PC-3 (cell line): Measurements from ENCODE around the gene PRPF40B. TPM values are rescaled to one million over a fixed set of nuclear protein-coding genes. Genes with fewer than 3 reads are reported as not detected.
A peak's percentile ranks its signal among the peaks of the same experiment; 100 is the strongest.

Experiments
- ATAC-seq: fragments of 200-7000 bp; cut with Tn5 transposase; 2 replicates; pipeline ENCODE4 v1.9.1; 2020; ENCODE audit warnings: mild to moderate bottlenecking, moderate library complexity
- BruUV-seq: library from RNA; stranded (reverse); fragments of 400-500 nt; replicated peaks from 2 replicates; lab custom pipeline; 2021; lab: Mats Ljungman, UMichigan
- CTCF ChIA-PET: fragments of 300-600 bp; sonication (Branson Sonifier 250); formaldehyde crosslinking; loops from one replicate; lab custom pipeline; 2022; ENCODE audit warnings: antibody characterized with exemption; lab: Charles Lee
- POLR2A ChIA-PET: fragments of 300-600 bp; sonication (Branson Sonifier 250); formaldehyde crosslinking; loops from one replicate; lab custom pipeline; 2022; ENCODE audit warnings: antibody characterized with exemption; ENCODE audit not compliant: unreplicated experiment; lab: Charles Lee
- DNase-seq: peaks from one replicate; pipeline ENCODE4 v3.0.0-alpha.2; 2015
- H2AFZ ChIP-seq: fragments of 300-600 bp; sonication (generic); 2 replicates; pipeline ENCODE4 v1.6.0; 2016; ENCODE audit warnings: antibody characterized with exemption, low read length
- H3F3A ChIP-seq: fragments of 300-600 bp; sonication (generic); one replicate; pipeline ENCODE4 v1.6.0; 2017; ENCODE audit warnings: antibody characterized with exemption, low read length, control low read depth, mild to moderate bottlenecking; ENCODE audit not compliant: unreplicated experiment
- H3K27ac ChIP-seq: fragments of 300-600 bp; sonication (generic); 2 replicates; pipeline ENCODE4 v1.5.1; 2016; ENCODE audit warnings: mild to moderate bottlenecking, low read length
- H3K27me3 ChIP-seq: fragments of 300-600 bp; sonication (generic); 2 replicates; pipeline ENCODE4 v1.6.1; 2016; ENCODE audit warnings: low read length, mixed read lengths
- H3K36me3 ChIP-seq: fragments of 300-600 bp; sonication (generic); 2 replicates; pipeline ENCODE4 v1.6.1; 2016; ENCODE audit warnings: low read depth, mixed run types, low read length, mixed read lengths
- H3K4me1 ChIP-seq: fragments of 300-600 bp; sonication (generic); 2 replicates; pipeline ENCODE4 v1.5.1; 2016; ENCODE audit warnings: low read length; ENCODE audit not compliant: insufficient read depth
- H3K4me2 ChIP-seq: fragments of 300-600 bp; sonication (generic); 2 replicates; pipeline ENCODE4 v1.6.0; 2016; ENCODE audit warnings: low read length
- H3K4me3 ChIP-seq: fragments of 300-600 bp; sonication (generic); 2 replicates; pipeline ENCODE4 v1.5.1; 2016; ENCODE audit warnings: mild to moderate bottlenecking, low read length, mixed read lengths
- H3K79me2 ChIP-seq: fragments of 300-600 bp; sonication (generic); 2 replicates; pipeline ENCODE4 v1.6.1; 2017; ENCODE audit warnings: low read length, mixed read lengths
- H3K9ac ChIP-seq: fragments of 300-600 bp; sonication (generic); 2 replicates; pipeline ENCODE4 v1.6.0; 2016; ENCODE audit warnings: mild to moderate bottlenecking, low read length
- H3K9me2 ChIP-seq: fragments of 300-600 bp; sonication (generic); replicated peaks from 2 replicates; pipeline ENCODE4 v1.6.1; 2016; ENCODE audit warnings: mixed run types, low read length, mixed read lengths
- H3K9me3 ChIP-seq: fragments of 300-600 bp; sonication (generic); 2 replicates; pipeline ENCODE4 v1.6.1; 2016; ENCODE audit warnings: low read length, mixed read lengths
- H4K20me1 ChIP-seq: fragments of 300-600 bp; sonication (generic); 2 replicates; pipeline ENCODE4 v1.6.1; 2016; ENCODE audit warnings: low read length, mixed read lengths
- EZH2 ChIP-seq: fragments of 300-600 bp; sonication (generic); IDR thresholded peaks from one replicate; pipeline ENCODE4 v1.6.1; 2017; ENCODE audit warnings: antibody characterized with exemption, mild to moderate bottlenecking, low read length; ENCODE audit not compliant: unreplicated experiment
- EZH2phosphoT487 ChIP-seq: fragments of 300-600 bp; sonication (generic); IDR thresholded peaks from 2 replicates; pipeline ENCODE4 v1.6.1; 2018; ENCODE audit warnings: mild to moderate bottlenecking, antibody characterized with exemption, low read length, borderline replicate concordance
- intact Hi-C: fragments of 100-400 bp; cut with micrococcal nuclease; formaldehyde crosslinking; loops from 2 replicates; pipeline ENCODE4 v1.9.0; 2023
- total RNA-seq: library from RNA; depleted of rRNA; stranded (reverse); fragments of >200 nt; gene quantifications from 2 replicates; pipeline ENCODE4 v1.2.3, GENCODE V29; 2014
- TF ChIP-seq, protein P1 (sequence below): fragments of 300-600 bp; sonication (generic); conservative IDR thresholded peaks from 2 replicates; pipeline ENCODE4 v1.5.1; 2017; ENCODE audit warnings: antibody characterized with exemption, low read depth, mild to moderate bottlenecking, low read length

Gene PRPF40B
- total RNA-seq, 1 experiment from 2014 or later, result 17.7 TPM

DNA sequence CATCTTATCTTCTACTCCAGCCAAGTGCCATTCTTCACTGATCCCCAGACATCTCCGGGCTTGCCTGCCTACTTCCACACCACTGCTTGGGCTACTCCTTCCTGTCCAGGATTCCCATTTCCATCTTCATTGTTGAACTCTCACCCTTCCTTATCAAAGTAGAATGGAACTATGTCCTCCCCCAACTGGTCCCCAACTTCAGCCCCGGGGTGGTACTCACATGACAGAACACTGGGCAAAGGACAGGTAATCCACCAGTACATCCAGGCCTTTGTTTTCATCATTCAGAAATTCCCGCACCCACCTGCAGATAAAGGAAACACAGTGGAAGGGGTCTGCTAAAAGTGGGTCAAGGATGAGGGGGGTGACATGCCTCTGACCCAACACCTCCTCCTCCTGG is 38.4 kb downstream of the PRPF40B start:
- H4K20me1 ChIP-seq, result no peaks in the 10 kb centered on the region
- intact Hi-C loops, result no loop called here
- H3F3A ChIP-seq, result no peaks in the 10 kb centered on the region
- H3K27me3 ChIP-seq, result no peaks in the 10 kb centered on the region
- no TSS peak for BruUV-seq
- no peaks in the 10 kb centered on the region for H3K36me3 ChIP-seq
- no peak overlapping the region for H3K4me3 ChIP-seq
- H3K79me2 ChIP-seq, result no peaks in the 10 kb centered on the region
- H3K9ac ChIP-seq, result no peak overlapping the region
- H3K4me2 ChIP-seq, result no peak overlapping the region
- TF ChIP-seq, protein P1, sequence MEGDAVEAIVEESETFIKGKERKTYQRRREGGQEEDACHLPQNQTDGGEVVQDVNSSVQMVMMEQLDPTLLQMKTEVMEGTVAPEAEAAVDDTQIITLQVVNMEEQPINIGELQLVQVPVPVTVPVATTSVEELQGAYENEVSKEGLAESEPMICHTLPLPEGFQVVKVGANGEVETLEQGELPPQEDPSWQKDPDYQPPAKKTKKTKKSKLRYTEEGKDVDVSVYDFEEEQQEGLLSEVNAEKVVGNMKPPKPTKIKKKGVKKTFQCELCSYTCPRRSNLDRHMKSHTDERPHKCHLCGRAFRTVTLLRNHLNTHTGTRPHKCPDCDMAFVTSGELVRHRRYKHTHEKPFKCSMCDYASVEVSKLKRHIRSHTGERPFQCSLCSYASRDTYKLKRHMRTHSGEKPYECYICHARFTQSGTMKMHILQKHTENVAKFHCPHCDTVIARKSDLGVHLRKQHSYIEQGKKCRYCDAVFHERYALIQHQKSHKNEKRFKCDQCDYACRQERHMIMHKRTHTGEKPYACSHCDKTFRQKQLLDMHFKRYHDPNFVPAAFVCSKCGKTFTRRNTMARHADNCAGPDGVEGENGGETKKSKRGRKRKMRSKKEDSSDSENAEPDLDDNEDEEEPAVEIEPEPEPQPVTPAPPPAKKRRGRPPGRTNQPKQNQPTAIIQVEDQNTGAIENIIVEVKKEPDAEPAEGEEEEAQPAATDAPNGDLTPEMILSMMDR, result no peak
- TF ChIP-seq EZH2 (no peak), EZH2phosphoT487 (no peak)
- DNase-seq (no peak), ATAC-seq (no peak)
- no peak overlapping the region for H3K27ac ChIP-seq
- ChIA-PET POLR2A (no interaction called here), CTCF (no interaction called here)
- H3K9me2 ChIP-seq, result no peaks in the 10 kb centered on the region
- no peak overlapping the region for H2AFZ ChIP-seq
- no peaks in the 10 kb centered on the region for H3K9me3 ChIP-seq
- peaks cover 7% of the 10 kb centered on the region; the same call in 1 of the 2 replicates for H3K4me1 ChIP-seq

DNA sequence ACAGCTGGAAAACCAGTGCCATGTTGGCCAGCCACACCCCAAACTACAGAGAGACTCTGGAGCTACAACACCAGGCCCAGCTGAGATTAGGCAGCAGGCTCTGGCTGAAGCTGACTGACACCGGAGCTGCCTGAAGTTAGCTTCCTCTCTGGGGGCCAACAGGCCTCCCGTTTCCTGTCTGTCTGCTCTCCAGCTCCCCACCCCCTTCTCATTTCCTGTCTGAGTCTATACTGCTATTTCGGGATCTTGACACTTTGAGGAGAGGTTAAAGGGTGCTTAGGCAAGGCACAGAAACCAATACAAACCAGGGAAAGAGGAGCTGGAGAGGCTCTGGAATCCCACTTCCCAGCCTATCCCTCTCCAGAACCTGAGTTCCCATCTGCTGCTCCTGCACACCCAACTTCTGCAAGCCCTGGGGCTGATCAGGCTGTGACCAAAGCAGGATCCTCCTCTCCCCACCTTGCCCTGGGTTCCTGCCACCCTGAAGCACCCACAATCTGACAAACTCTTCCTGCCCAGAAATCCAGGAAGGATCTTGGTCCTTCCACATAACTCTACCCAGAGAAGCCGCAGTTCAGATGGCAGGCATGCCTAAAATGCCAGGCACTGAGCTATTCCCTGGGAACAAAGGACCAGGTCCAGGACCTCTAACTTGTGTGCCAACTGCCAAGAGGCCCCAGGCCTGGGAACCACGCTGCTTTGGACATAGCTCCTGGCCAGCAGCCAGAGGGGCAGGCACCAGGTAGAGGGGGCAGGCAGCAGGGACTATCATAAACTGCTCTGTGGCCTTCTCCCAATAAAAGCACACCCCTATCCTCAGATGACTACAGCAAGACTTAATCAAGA is 39.9 kb downstream of the PRPF40B start:
- BruUV-seq, result no TSS peak
- H3K27me3 ChIP-seq, result no peaks in the 10 kb centered on the region
- ATAC-seq, result peak; percentile 78
- intact Hi-C loops, result no loop called here
- no peaks in the 10 kb centered on the region for H3K9me2 ChIP-seq
- H3K27ac ChIP-seq, result no peak overlapping the region
- DNase-seq, result peak; percentile 44
- H3K9ac ChIP-seq, result no peak overlapping the region
- no peaks in the 10 kb centered on the region for H3K9me3 ChIP-seq
- H3K4me2 ChIP-seq, result no peak overlapping the region
- no peaks in the 10 kb centered on the region for H3K36me3 ChIP-seq
- TF ChIP-seq, protein P1, result no peak
- TF ChIP-seq EZH2, result no peak
- no peak for TF ChIP-seq EZH2phosphoT487
- peaks cover 7% of the 10 kb centered on the region; the same call in 1 of the 2 replicates for H3K4me1 ChIP-seq
- H3K4me3 ChIP-seq, result no peak overlapping the region
- H4K20me1 ChIP-seq, result no peaks in the 10 kb centered on the region
- H3K79me2 ChIP-seq, result no peaks in the 10 kb centered on the region
- peak overlapping the region; percentile 49; the same call in 1 of the 2 replicates for H2AFZ ChIP-seq
- H3F3A ChIP-seq, result no peaks in the 10 kb centered on the region
- ChIA-PET POLR2A (no interaction called here), CTCF (interaction anchor here (0.8 kb wide), 1 partner anchor 393 kb away, joined by 5 read pairs; no protein-coding TSS in a partner anchor)

DNA sequence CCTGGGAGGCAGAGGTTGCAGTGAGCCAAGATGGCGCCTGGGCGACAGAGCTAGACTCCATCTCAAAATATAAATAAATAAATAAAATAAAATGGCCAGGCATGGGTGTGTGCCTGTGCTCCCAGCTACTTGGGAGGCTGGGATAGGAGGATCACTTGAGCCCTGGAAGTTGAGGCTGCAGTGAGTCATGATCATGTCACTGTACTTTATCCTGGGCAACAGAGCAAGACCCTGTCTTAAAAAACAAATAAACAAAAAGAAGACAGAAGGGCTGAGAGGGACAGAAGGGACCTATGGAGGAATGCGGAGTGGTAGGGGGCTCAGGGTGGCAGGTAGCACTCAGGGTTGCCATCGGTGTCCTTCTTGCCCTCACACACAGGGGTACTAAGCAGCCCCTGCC is 40.8 kb downstream of the PRPF40B start:
- intact Hi-C loops, result no loop called here
- Histone ChIP-seq H3K4me2 (no peak overlapping the region), H3K9me3 (no peaks in the 10 kb centered on the region), H3K27ac (no peak overlapping the region), H2AFZ (no peak overlapping the region), H3K9ac (no peak overlapping the region), H3K79me2 (no peaks in the 10 kb centered on the region), H3K27me3 (no peaks in the 10 kb centered on the region), H3K9me2 (no peaks in the 10 kb centered on the region), H3K4me1 (peaks cover 7% of the 10 kb centered on the region; the same call in 1 of the 2 replicates), H3K36me3 (no peaks in the 10 kb centered on the region), H3F3A (no peaks in the 10 kb centered on the region), H4K20me1 (no peaks in the 10 kb centered on the region), H3K4me3 (no peak overlapping the region)
- DNase-seq, result no peak
- ChIA-PET CTCF (no interaction called here), POLR2A (no interaction called here)
- no TSS peak for BruUV-seq
- TF ChIP-seq, protein P1, result no peak
- TF ChIP-seq EZH2phosphoT487, result no peak
- no peak for ATAC-seq
